Stomach (tissue), 4 donors: ENCODE measurements around the gene OFD1.

ENCODE experiments used
- CTCF ChIP-seq, 7 experiments: fragments of 450-650 bp in 4 of 7; fragments of 200-600 bp in 3 of 7; sonication (generic) in 3 of 7; IDR thresholded peaks; one replicate each; pipeline ENCODE4 v1.5.1; 2016 to 2019; ENCODE audit warnings: antibody characterized with exemption in 7 of 7, control low read depth in 2 of 7, mild to moderate bottlenecking in 1 of 7
- EP300 ChIP-seq: sonication (generic); formaldehyde crosslinking; IDR thresholded peaks from one replicate; pipeline ENCODE4 v1.6.1; 2017; ENCODE audit warnings: antibody characterized with exemption
- POLR2A ChIP-seq, 4 donors: fragments of 450-650 bp; IDR thresholded peaks; one replicate each; pipeline ENCODE4 v1.6.1; 2016; ENCODE audit warnings: antibody characterized with exemption in 4 of 4, control low read depth in 2 of 4, mild to moderate bottlenecking in 1 of 4, moderate library complexity in 1 of 4
- POLR2AphosphoS5 ChIP-seq, 3 donors: sonication (generic); formaldehyde crosslinking; IDR thresholded peaks; one replicate each; pipeline ENCODE4 v1.6.1; 2016; ENCODE audit warnings: antibody characterized with exemption in 3 of 3

GRCh38 chrX:13790206-13791131, 55.9 kb downstream of the OFD1 start:
- TF ChIP-seq CTCF (IDR thresholded peaks at IDR 0.05) (no peak), EP300 (no peak), POLR2A (IDR thresholded peaks at IDR 0.05) (no peak), POLR2AphosphoS5 (IDR thresholded peaks at IDR 0.05) (no peak)
